SH-SY5Y (cell line): Measurements from ENCODE around the gene STAG2.

ENCODE experiments used
- GATA2 ChIP-seq: IDR thresholded peaks from 2 replicates; pipeline ENCODE4 v1.6.1; 2011; ENCODE audit warnings: mild to moderate bottlenecking, low read depth, low read length
- GATA3 ChIP-seq: IDR thresholded peaks from 2 replicates; pipeline ENCODE4 v1.6.1; 2011; ENCODE audit warnings: low read depth, mild to moderate bottlenecking, low read length, moderate library complexity

DNA sequence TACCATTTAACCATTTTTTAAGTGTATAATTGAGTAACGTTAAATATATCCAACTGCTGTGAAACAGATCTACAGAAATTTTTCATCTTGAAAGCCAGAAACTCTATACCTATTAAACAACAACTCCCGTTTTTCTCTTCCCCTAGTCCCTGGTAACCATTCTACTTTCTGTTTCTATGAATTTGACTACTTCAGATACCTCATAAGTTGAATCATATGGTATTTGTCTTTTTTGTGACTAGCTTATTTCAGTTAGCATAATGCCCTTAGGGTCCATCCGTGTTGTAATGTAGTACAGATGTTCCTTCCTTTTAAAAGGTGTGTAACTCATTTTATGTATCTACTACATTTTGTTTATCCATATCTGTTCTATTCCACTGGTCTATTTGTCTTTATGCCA, 48.7 kb downstream of the STAG2 start:
- no peak for TF ChIP-seq GATA2
- TF ChIP-seq GATA3: no peak
